Thyroid gland (tissue), 4 donors: Measurements from ENCODE around the gene REV3L. TPM values are rescaled to one million over a fixed set of nuclear protein-coding genes. Genes with fewer than 3 reads are reported as not detected.

Experiments used
- DNase-seq, 2 donors: peaks; one replicate each; pipeline ENCODE4 v3.0.0-alpha.2; 2019
- H3K27ac ChIP-seq, 3 donors: fragments of 200-600 bp; sonication (generic); 1 replicate in 2 of 3; 2 replicates in 1 of 3; pipeline ENCODE4 v1.5.1; 2016 to 2019; ENCODE audit warnings: mild to moderate bottlenecking in 1 of 3, moderate library complexity in 1 of 3
- H3K27me3 ChIP-seq: fragments of 200-600 bp; sonication (generic); one replicate; pipeline ENCODE4 v1.5.1; 2019
- H3K36me3 ChIP-seq, 2 donors: fragments of 200-600 bp; sonication (generic); one replicate each; pipeline ENCODE4 v1.5.1; 2016 to 2019
- H3K4me1 ChIP-seq, 2 donors: fragments of 200-600 bp; sonication (generic); one replicate each; pipeline ENCODE4 v1.5.1; 2017 to 2019
- H3K4me3 ChIP-seq, 3 donors: fragments of 200-600 bp; sonication (generic); replicated peaks in 1 of 3; 1 replicate in 2 of 3; 2 replicates in 1 of 3; pipeline ENCODE4 v1.5.1; 2016; ENCODE audit warnings: mild to moderate bottlenecking in 1 of 3
- H3K9me3 ChIP-seq: fragments of 200-600 bp; sonication (generic); one replicate; pipeline ENCODE4 v1.5.1; 2017
- CTCF ChIP-seq, 6 experiments: fragments of 200-600 bp in 3 of 6; fragments of 450-650 bp in 3 of 6; sonication (generic) in 3 of 6; IDR thresholded peaks; one replicate each; pipeline ENCODE4 v1.5.1; 2016 to 2019; ENCODE audit warnings: antibody characterized with exemption in 6 of 6, mild to moderate bottlenecking in 2 of 6, inconsistent platforms in 1 of 6, moderate library complexity in 1 of 6
- POLR2A ChIP-seq, 2 donors: fragments of 450-650 bp; IDR thresholded peaks; one replicate each; pipeline ENCODE4 v1.6.1; 2017; ENCODE audit warnings: antibody characterized with exemption in 2 of 2, mild to moderate bottlenecking in 2 of 2, moderate library complexity in 1 of 2
- WGBS, 2 donors: methylation state at CpG; one replicate each; pipeline ENCODE4 v1.1.5; 2017; 5-methylcytosine and 5-hydroxymethylcytosine counted together
- intact Hi-C: fragments of 100-400 bp; cut with DNase I; formaldehyde crosslinking; loops from one replicate; pipeline ENCODE4 v1.15.1; 2023
- total RNA-seq, 4 donors: library from RNA; depleted of rRNA; stranded (reverse); fragments of >200 nt; gene quantifications; one replicate each; pipeline ENCODE4 v1.2.3, GENCODE V29; 2016

REV3L gene
- total RNA-seq, 4 donors from 2014 or later = 38.2 to 73.5 (median 60.0) TPM

GRCh38 chr6:111338843-111339242, 144.2 kb downstream of the REV3L start:
- 89 to 95% methylated on average over 3 of the region's 3 CpGs for WGBS, 2 donors
- Histone ChIP-seq H3K4me1 (no peaks in the 10 kb centered on the region), H3K36me3 (peaks cover 4 to 8% of the 10 kb centered on the region in 2 donors), H3K9me3 (no peaks in the 10 kb centered on the region), H3K27ac (no peak overlapping the region), H3K27me3 (no peaks in the 10 kb centered on the region), H3K4me3 (no peak overlapping the region)
- intact Hi-C loops = no loop called here
- TF ChIP-seq POLR2A (IDR thresholded peaks at IDR 0.05) = no peak
- TF ChIP-seq CTCF (IDR thresholded peaks at IDR 0.05) = no peak
- DNase-seq = no peak

DNA sequence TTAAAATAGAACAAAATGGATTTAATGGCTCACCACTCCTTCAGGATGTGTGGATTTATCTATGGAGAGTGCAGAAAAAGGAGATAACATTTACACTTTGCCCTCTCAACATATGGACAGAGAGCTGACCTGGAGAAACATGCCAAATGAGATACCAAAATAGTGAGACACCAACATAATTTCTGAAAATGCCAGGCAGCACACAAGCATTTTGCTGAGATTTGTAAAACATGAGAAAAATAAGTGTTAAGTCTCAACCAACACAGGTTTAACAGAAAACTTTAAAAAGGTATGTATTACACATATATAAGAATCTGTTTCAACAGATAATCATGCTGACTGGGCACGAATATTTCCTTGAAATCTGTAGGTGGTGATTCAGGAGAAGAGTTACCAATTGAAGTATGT, 145.2 kb downstream of the REV3L start:
- intact Hi-C loops = no loop called here
- WGBS, 2 donors = 95 to 97% methylated on average over 1 of the region's 1 CpG

DNA sequence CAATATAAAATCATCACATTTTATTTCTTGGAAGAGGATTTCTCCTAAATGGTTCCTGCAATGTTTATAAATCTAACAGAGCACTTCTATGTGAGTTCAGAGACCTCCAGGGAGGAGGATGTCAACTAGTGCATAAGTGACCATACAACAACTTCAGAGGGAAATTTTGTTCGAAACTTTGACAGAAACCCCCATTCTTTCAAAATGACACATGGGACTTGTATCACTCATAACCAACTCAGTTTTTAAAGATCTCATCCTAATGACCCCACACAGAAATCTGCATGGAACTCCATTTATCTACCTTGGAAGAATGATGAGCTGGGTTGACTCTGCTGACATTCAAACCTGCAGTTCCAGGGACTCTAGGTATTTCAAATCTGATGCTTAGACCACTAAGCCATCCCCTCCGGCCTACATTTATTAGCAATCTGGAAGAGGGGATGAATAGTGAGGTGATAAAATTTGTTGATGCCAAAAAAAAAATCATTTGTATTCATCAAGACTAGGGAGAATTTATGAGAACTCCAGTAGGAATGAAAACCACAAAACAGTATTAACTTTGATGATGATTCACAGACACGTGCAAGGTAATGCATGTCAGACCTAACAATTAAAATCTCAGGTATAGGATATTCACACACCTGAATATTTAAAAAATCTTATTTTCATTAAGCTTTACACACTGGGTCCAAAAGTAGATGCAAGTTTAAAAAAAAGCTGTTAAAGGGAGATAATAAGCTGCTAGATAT, 153.0 kb downstream of the REV3L start:
- H3K4me3 ChIP-seq = no peak overlapping the region
- no peaks in the 10 kb centered on the region for H3K4me1 ChIP-seq
- intact Hi-C loops = no loop called here
- no peaks in the 10 kb centered on the region for H3K27me3 ChIP-seq
- WGBS, 2 donors = 94 to 95% methylated on average over 3 of the region's 3 CpGs
- no peak overlapping the region for H3K27ac ChIP-seq
- peaks cover 13 to 17% of the 10 kb centered on the region in 2 donors for H3K36me3 ChIP-seq
- no peaks in the 10 kb centered on the region for H3K9me3 ChIP-seq
- DNase-seq = no peak
- TF ChIP-seq POLR2A (IDR thresholded peaks at IDR 0.05) = no peak
- TF ChIP-seq CTCF (IDR thresholded peaks at IDR 0.05) = no peak

More for the DNA sequence above, 145.2 kb downstream of the REV3L start:
- no peak for TF ChIP-seq POLR2A (IDR thresholded peaks at IDR 0.05)
- TF ChIP-seq CTCF (IDR thresholded peaks at IDR 0.05) = no peak
- H3K27ac ChIP-seq = no peak overlapping the region
- H3K27me3 ChIP-seq = no peaks in the 10 kb centered on the region
- H3K36me3 ChIP-seq = peaks cover 3 to 5% of the 10 kb centered on the region in 2 donors
- no peaks in the 10 kb centered on the region for H3K4me1 ChIP-seq
- no peaks in the 10 kb centered on the region for H3K9me3 ChIP-seq
- no peak overlapping the region for H3K4me3 ChIP-seq
- no peak for DNase-seq

DNA sequence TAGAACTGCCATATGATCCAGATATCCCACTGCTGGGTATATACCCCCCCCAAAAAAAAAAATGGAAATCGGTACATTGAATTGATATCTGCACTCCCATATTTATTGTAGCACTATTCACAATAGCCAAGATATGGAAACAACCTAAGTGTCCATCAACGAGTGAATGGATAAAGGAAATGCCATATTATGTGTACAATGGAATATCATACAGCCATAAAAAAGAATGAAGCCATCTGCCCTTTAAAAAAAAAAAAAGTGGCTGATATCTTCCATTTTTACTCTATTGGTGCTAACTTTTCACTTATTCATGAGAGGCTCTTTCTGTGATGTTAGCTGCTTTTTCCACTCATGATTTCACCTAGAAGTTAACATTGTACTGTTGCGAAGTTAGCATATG, 156.5 kb downstream of the REV3L start:
- no peak for DNase-seq
- peaks cover 5 to 20% of the 10 kb centered on the region in 2 donors for H3K36me3 ChIP-seq

More for the DNA sequence above, 156.5 kb downstream of the REV3L start:
- H3K27ac ChIP-seq = no peak overlapping the region
- no peaks in the 10 kb centered on the region for H3K9me3 ChIP-seq
- H3K4me1 ChIP-seq = no peaks in the 10 kb centered on the region
- H3K27me3 ChIP-seq = no peaks in the 10 kb centered on the region
- H3K4me3 ChIP-seq = no peak overlapping the region
- intact Hi-C loops = no loop called here
- TF ChIP-seq CTCF (IDR thresholded peaks at IDR 0.05) (no peak), POLR2A (IDR thresholded peaks at IDR 0.05) (no peak)
- 97 to 99% methylated on average over 3 of the region's 3 CpGs for WGBS, 2 donors
